Right lung (tissue), 5 donors: ENCODE results near the gene UBA5. TPM values are rescaled to one million over a fixed set of nuclear protein-coding genes. Genes with fewer than 3 reads are reported as not detected.

Source experiments
- DNase-seq, 2 donors: peaks; one replicate each; pipeline ENCODE4 v3.0.0-alpha.2; 2013
- polyA plus RNA-seq, 5 donors: library from polyadenylated mRNA; unstranded; fragments of 120-200 nt; gene quantifications; one replicate each; pipeline versions ENCODE4 v1.2.1 to v1.2.3, GENCODE V29; 2013; ENCODE audit warnings: inconsistent platforms in 1 of 5, low replicate concordance in 1 of 5; ENCODE audit not compliant: insufficient read length in 5 of 5, insufficient read depth in 1 of 5

The UBA5 gene
- polyA plus RNA-seq, 5 donors = 56.8 to 93.6 (median 81.1) TPM

GRCh38 chr3:132650153-132650552 is 10.0 kb upstream of the UBA5 start:
- no peak for DNase-seq

DNA sequence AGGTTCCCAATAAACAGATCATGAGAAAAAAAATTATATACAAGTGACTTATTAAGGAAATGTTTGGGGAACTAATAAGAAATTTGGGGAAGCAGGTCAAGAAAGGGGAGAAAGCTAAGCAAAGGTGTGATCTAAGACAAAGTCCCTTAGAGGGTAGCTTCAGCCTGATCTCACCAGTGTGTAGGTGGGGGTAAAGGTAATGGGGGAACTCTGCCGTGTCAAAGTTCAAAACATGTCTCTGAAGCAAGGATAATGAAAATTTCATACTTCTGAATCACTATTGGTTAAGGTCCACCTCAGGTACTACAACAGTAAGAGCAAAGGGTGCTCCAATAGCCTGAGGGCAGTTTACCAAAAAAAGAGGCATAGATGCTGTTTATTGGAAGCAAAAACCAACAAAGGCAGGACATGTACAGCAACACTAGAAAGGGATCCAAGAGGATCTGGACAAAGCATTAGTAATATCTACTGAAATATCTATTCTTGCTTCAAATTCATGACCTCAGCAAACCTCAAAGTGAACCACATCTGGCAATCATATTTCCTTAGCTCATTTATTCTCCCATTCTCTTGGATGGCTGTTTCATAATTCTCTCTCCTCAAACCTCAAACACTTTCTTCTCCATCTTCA is 7.4 kb upstream of the UBA5 start:
- DNase-seq = no peak

GRCh38 chr3:132654190-132654589 is 5.9 kb upstream of the UBA5 start:
- DNase-seq = no peak

DNA sequence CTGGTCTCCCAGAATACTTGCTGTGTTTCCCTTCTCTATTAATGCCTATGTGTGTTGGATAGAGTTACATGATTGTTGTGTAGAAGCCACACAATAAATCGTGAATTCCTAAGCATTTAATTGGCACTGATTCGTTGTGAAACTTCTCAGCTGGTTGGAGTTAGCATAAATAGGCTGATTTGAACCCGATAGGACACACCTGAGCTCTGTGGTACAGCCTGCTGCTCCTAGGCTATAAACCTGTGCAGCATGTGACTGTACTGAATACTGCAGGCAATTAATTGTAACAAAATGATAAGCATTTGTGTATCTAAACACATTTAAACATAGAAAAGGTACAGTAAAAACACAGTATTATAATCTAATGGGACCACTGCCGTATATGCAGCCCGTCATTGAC is 5.4 kb upstream of the UBA5 start:
- DNase-seq = no peak

DNA sequence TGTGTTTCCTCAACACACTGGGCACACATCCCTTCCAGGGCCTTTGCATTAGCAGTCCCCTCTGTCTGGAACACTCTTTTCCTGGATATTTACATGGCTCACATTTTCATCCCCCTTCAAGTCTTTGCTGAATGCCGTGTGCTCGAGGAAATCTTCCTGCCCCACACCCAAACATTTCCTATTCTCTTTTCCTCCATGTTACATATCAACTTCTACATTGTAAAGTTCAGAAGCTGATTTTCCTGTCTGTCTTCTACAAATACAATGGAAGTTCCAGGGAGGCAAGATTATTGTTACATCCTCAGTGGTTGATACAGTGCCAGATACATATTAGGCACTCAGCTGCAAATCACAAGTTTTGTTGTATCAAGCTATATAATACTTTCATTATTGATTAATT is 4.7 kb upstream of the UBA5 start:
- DNase-seq = no peak

DNA sequence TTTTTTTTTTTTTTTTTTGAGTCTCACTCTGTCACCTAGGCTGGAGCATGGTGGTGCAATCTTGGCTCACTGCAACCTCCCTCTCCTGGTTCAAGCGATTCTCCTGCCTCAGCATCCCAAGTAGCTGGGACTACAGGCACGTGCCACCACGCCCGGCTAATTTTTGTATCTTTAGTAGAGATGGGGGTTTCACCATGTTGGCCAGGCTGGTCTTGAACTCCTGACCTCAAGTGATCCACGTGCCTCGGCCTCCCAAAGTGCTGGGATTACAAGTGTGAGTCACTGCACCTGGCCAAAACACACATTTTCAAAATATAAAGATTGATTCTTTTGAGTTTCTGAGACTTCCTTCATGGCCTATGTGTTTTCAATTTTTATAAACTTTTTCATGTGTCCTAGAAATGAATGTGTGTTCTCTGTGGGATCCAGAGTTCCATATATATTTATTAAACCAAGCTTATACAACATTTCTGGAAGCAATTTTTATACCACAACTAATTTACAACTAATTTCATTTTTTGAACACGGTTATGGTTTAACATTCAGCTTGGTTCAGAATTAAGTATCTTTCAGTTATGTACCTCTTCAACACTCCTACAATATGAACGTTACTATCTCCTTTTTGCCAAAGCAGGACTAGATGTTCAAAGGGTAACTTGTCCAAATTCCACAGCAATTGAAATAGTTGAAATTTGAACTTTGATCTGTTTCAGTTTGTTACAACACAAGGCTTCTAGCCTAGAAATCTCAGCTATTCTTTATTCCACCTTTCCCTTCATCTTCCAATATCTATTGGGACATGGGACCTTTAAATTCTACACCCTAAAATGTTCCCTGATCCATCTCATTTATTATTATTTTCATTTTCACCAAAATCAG is 2.0 kb upstream of the UBA5 start:
- no peak for DNase-seq

DNA sequence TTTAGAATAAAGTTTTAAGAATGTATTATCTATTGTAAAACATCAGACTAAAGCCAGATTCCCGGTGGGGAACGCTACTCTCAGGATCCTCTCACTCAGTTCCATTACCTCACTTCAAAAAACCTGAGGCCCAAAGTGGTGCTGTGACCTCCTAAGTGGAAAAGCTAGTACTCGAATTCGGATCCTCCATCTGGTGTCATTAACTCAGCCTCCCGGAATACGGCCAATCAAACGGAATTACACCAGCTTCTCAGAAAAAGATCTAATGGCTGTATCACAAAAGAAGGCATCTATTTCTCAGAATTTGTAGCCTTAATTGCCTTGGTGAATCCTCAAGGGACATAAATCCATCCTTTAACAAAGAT is 1.1 kb upstream of the UBA5 start:
- DNase-seq = no peak

GRCh38 chr3:132659365-132660051 is 621 bp upstream of the UBA5 start, which contains the start of gene ACAD11:
ACAD11 (minus strand) TSS chr3:132659809; CDS start chr3:132659751, 58 bp downstream.
- DNase-seq = peak; percentile 79 to 80

- no peak for DNase-seq
Observed at GRCh38 chr3:132660811-132661070, 612 bp downstream of the UBA5 start.

DNA sequence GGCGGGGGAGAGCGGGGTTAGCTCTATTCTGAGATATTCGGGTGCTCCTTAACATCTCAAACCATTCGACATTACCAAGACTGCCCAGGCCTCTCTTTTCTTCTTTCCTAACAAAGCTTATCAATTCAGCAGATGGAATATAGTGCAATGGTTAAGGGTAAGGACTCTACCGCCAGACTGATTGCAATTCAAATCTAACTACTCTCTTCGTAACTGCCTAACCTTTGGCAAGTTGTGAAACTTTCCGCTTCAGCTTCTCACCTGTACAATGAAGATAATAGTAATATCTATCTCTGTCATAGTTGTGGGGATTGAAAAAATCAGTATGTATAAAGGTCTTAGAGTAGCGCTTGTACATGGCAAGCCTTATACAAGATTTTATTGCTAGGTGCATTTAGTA is 972 bp downstream of the UBA5 start:
- no peak for DNase-seq

- DNase-seq = no peak
Observed at GRCh38 chr3:132662212-132662611, 2.1 kb downstream of the UBA5 start.

DNA sequence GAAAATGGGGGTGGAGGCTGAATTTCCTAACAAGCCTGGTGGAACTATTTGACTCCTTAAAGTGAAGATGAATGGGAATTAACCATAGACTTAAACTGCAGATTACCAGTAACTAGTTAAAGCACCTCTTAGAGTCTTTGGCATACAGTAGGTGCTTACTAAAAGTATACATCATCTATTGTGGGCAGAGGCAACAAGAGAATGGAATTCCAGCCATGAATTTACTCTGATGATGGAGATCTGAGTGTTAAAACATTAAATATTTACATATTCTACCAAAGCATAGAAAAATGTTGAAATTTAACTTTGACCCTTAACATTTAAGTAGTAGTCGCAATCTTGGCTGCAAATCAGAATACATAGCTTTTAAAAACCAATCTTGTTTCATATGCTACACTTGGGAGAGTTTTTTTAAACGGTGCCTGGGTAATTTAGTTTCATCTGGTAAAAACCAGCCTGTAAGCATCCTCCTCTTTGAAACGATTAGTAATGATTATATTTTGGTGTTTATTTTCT is 5.2 kb downstream of the UBA5 start:
- peak in 1 of 2 donors; percentile 25 for DNase-seq

- DNase-seq = no peak
Observed at GRCh38 chr3:132669256-132669777, 9.2 kb downstream of the UBA5 start.

DNA sequence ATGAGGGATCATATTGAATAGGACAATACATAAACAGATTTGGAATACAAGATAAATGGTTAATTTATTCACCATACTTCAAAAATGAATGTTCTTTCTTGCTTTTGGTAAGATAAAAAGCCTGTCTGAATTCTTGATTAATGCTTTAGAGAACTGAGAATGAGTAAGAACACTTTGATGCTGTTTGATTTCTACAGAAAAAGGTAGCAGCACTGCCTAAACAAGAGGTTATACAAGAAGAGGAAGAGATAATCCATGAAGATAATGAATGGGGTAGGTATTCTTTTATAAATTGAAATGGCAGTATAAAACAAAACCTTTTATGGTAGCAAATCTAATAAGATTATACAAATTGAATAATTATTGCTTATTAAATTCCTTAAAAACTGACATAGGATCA is 15.3 kb downstream of the UBA5 start:
- no peak for DNase-seq

DNA sequence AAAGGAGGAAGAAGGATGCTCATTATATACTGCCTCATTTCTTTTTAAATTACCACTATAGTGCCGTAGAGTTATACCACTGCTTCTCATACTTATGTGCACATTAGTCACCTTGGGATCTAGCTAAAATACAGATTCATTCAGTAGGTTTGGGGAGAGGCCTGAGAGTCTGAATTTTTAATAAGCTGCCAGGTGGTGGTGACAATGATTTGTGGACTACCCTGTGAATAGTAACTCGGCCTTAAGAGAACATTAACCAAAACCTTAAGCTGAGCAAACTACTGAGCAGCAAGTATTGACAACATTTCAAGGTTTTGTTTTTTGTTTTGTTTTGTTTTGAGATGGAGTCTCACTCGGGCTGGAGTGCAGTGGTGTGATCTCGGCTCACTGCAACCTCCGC is 19.8 kb downstream of the UBA5 start:
- no peak for DNase-seq

GRCh38 chr3:132681421-132681820 is 21.3 kb downstream of the UBA5 start:
- DNase-seq = no peak

DNA sequence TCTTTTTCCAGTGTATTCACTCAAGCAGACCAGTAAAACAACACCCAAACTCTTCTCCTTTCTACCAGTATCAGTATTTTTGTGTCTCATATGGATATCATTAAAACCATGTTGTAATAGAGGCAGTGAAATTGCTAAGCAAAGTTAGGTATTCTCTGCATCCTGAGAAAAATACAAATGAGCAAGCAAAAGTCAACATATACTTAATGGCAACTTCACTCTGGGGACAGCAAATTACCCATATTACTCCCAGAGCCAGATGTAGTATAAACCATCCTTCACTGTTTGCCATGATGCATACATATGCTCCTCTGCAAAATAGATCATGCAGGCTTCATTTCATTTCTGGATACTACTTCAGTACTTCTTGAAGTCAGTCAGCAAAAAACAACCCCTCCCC is 22.1 kb downstream of the UBA5 start:
- DNase-seq = no peak

DNA sequence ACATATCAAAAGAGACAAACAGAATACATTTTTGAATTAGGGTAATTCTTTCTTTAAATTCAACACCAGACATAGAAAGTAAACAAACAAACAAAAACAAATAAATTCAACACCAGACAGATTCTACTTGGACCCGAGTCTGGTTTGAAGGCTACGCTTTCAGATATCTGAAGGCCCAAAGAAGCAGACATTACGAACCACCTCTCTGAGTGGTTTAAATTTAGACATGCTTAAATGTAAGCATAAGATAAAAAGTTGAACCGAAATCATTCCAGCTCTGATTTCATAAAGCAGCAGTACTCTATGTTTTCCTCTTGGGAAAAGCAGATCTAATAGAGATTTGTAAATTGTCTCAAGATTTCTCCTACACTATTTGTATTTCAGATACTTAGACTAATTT is 29.9 kb downstream of the UBA5 start:
- DNase-seq = no peak

DNA sequence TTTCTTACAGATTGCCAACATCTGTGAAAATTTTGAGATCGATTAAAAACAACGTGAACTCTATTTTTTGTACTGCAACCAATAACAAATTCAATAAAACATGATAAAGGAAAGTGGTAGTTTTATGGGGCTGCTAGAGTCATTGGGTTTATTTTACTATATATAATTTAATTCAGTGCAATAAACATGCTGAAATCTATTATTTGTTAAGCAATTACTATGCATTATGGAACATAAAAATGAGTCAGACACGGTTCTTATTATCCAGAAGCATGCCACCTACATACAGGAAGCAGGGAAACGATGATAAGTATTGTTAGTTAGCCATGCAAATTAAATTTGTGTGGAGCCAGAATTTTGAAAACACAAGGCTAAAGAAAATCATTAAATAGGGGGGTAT is 34.9 kb downstream of the UBA5 start:
- no peak for DNase-seq

- DNase-seq = no peak
Observed at GRCh38 chr3:132695422-132695821, 35.3 kb downstream of the UBA5 start.

DNA sequence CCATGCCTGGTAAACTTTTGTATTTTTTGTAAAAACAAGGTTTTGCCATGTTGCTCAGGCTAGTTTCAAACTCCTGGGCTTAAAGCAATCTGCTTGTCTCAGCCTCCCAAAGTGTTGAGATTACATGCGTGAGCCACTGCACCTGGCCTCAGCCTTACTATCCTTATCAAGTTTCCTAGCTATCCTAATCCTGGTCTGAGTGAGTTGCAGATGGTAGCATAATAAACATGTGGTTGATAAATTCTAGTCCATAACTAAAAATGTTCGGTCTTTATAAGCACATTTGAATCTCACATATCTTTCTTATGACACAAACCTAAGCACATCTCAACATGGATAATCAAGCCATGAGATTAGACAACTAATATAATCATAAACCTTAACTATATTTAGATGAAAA is 43.6 kb downstream of the UBA5 start:
- DNase-seq = no peak

DNA sequence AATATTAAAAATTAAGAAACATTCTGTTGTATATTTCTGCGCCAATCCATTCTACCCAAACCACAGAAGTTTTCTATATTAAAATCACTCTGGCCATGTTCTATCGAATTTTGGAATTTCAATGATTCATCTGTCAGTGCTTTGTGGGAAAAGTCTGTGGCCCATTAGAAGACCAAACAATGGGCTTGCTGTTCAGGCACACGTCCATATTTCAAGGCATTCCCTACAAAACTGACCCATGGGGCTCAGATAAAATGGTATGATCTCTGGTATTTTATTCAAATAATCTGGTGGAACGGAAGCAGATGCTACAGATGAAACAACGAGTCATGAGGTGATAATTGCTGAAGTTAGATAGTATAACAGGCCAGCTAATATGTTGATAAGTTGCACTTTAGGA is 49.6 kb downstream of the UBA5 start:
- no peak for DNase-seq

DNA sequence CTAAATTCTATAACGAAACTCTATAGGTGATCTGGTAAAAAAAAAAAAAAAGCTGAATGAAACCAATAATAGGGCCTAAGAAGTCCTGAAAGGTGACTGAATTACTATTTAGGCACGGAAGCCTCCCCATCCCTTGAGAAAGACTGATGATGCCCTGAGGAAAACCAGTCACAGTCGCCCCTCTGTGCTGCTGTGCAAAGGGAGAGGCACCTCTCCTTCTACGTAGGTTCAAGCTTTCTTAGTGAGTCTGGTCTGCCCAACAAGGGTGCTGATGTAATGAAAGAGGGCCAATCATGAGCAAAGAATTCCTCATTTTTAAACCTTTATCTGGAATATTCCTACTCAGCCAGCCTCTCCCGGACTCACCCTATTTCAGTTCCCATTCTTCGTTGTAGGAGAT is 50.2 kb downstream of the UBA5 start:
- DNase-seq = no peak
